Astrocyte (in vitro differentiated cells and primary cell): ENCODE data around the gene ZFTA. TPM values are rescaled to one million over a fixed set of nuclear protein-coding genes. Genes with fewer than 3 reads are reported as not detected.

Experiments used
- DNase-seq: peaks from one replicate; pipeline ENCODE4 v3.0.0-alpha.2; 2010; ENCODE audit warnings: low read depth
- FAIRE-seq: peaks from 2 replicates; lab custom pipeline; 2011; peaks lifted over from hg19 to GRCh38; lab: Jason Lieb, UNC
- H2AFZ ChIP-seq: 2 replicates; pipeline ENCODE4 v1.6.0; 2012; ENCODE audit warnings: low read depth, low read length, inconsistent platforms
- H3K27ac ChIP-seq: 2 replicates; pipeline ENCODE4 v1.5.1; 2011; ENCODE audit warnings: low read depth, low read length, inconsistent platforms
- H3K27me3 ChIP-seq: 2 replicates; pipeline ENCODE4 v1.6.0; 2011; ENCODE audit warnings: low read length, inconsistent platforms; ENCODE audit not compliant: insufficient read depth
- H3K36me3 ChIP-seq: 2 replicates; pipeline ENCODE4 v1.5.1; 2011; ENCODE audit warnings: low read length, inconsistent platforms; ENCODE audit not compliant: insufficient read depth
- H3K4me1 ChIP-seq: 2 replicates; pipeline ENCODE4 v1.5.1; 2011; ENCODE audit warnings: low read length, inconsistent platforms; ENCODE audit not compliant: insufficient read depth
- H3K4me2 ChIP-seq: 2 replicates; pipeline ENCODE4 v1.6.0; 2012; ENCODE audit warnings: low read length, inconsistent platforms
- H3K4me3 ChIP-seq: 2 replicates; pipeline ENCODE4 v1.5.1; 2011; ENCODE audit warnings: low read depth, mild to moderate bottlenecking, low read length, inconsistent platforms; ENCODE audit not compliant: insufficient read depth
- H3K79me2 ChIP-seq: 2 replicates; pipeline ENCODE4 v1.6.0; 2012; ENCODE audit warnings: mild to moderate bottlenecking, low read length, inconsistent platforms; ENCODE audit not compliant: insufficient read depth
- H3K9ac ChIP-seq: 2 replicates; pipeline ENCODE4 v1.6.0; 2012; ENCODE audit warnings: mild to moderate bottlenecking, low read length, inconsistent platforms
- H3K9me3 ChIP-seq: 2 replicates; pipeline ENCODE4 v1.5.1; 2012; ENCODE audit warnings: low read depth, mild to moderate bottlenecking, low read length, inconsistent platforms; ENCODE audit not compliant: insufficient read depth
- H4K20me1 ChIP-seq: 2 replicates; pipeline ENCODE4 v1.6.0; 2012; ENCODE audit warnings: low read length, inconsistent platforms; ENCODE audit not compliant: insufficient read depth
- H3K27ac Mint-ChIP-seq: one replicate; pipeline ENCODE4 v1.8.0; 2021; ENCODE audit warnings: mild to moderate bottlenecking, mixed read lengths; ENCODE audit not compliant: unreplicated experiment
- H3K27me3 Mint-ChIP-seq: one replicate; pipeline ENCODE4 v1.8.0; 2021; ENCODE audit warnings: low read depth, mixed read lengths; ENCODE audit not compliant: unreplicated experiment
- H3K36me3 Mint-ChIP-seq: one replicate; pipeline ENCODE4 v1.8.0; 2021; ENCODE audit warnings: low read depth, mixed read lengths; ENCODE audit not compliant: unreplicated experiment
- H3K4me1 Mint-ChIP-seq: one replicate; pipeline ENCODE4 v1.8.0; 2021; ENCODE audit warnings: low read depth, mixed read lengths; ENCODE audit not compliant: unreplicated experiment
- H3K4me3 Mint-ChIP-seq: one replicate; pipeline ENCODE4 v1.8.0; 2021; ENCODE audit warnings: mild to moderate bottlenecking, moderate library complexity, mixed read lengths; ENCODE audit not compliant: unreplicated experiment
- H3K9me3 Mint-ChIP-seq: one replicate; pipeline ENCODE4 v1.8.0; 2021; ENCODE audit warnings: mild to moderate bottlenecking, mixed read lengths; ENCODE audit not compliant: unreplicated experiment
- EZH2 ChIP-seq: IDR thresholded peaks from 2 replicates; pipeline ENCODE4 v1.6.1; 2012; ENCODE audit warnings: mild to moderate bottlenecking, low read length, inconsistent platforms; ENCODE audit not compliant: insufficient read depth
- total RNA-seq: library from RNA; stranded (reverse); gene quantifications from 2 replicates; pipeline ENCODE4 v1.2.1, GENCODE V29; 2021
- TF ChIP-seq, protein P1 (sequence below): IDR thresholded peaks from 2 replicates; pipeline ENCODE4 v1.5.1; 2011; ENCODE audit warnings: low read depth, mild to moderate bottlenecking, inconsistent platforms, low read length, moderate library complexity; ENCODE audit not compliant: insufficient read depth

Gene ZFTA
- total RNA-seq, 1 donor from 2014 or later, result 31.2 TPM

DNA sequence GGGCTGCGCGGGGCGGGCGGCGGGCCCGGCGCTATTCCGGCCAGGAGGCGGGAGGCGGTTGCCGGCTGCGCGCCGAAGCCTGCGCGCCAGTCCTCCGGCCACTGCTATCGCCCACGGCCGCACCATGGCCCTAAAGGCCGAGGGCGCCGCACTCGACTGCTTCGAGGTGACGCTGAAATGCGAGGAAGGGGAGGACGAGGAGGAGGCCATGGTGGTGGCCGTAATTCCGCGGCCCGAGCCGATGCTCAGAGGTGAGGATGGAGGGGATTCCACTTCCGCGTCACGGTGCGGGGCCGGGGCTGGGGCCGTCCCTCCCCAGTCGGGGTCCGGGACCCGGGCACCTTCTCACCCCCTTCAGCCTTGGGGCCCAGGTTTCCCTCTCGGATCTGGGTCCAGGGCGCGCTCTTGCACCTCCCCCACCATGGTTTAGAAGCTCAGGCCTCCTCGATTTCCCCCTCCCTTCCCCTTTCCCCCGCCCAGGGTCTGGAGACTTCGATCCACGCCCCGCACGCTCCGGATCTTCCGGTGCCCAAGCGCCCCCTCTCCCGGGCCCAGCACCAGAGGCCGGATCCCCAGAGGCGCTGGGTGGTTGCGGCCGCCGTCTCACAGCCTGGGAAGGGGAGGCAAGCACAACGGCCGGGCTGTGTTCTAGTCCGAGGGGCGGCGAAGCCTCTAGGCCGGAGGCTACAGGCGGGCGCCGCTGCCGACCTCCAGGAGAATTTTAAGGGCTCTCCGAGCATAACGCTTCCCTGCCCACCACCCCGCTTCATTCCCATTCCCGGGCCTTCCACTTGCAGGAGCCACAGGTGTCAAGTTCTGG, 45.2 kb upstream of the ZFTA start:
- peak overlapping the region; percentile 65 for H3K27ac ChIP-seq
- no peak for FAIRE-seq
- peaks cover 49% of the 10 kb centered on the region for H4K20me1 ChIP-seq
- TF ChIP-seq EZH2, result no peak
- TF ChIP-seq, protein P1, sequence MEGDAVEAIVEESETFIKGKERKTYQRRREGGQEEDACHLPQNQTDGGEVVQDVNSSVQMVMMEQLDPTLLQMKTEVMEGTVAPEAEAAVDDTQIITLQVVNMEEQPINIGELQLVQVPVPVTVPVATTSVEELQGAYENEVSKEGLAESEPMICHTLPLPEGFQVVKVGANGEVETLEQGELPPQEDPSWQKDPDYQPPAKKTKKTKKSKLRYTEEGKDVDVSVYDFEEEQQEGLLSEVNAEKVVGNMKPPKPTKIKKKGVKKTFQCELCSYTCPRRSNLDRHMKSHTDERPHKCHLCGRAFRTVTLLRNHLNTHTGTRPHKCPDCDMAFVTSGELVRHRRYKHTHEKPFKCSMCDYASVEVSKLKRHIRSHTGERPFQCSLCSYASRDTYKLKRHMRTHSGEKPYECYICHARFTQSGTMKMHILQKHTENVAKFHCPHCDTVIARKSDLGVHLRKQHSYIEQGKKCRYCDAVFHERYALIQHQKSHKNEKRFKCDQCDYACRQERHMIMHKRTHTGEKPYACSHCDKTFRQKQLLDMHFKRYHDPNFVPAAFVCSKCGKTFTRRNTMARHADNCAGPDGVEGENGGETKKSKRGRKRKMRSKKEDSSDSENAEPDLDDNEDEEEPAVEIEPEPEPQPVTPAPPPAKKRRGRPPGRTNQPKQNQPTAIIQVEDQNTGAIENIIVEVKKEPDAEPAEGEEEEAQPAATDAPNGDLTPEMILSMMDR, result no peak
- H3K79me2 ChIP-seq, result peaks cover 49% of the 10 kb centered on the region
- no peaks in the 10 kb centered on the region for H3K9me3 ChIP-seq
- H3K9me3 Mint-ChIP-seq, result no peaks in the 10 kb centered on the region
- H3K9ac ChIP-seq, result peak overlapping the region; percentile 97
- H3K27me3 ChIP-seq, result no peaks in the 10 kb centered on the region
- peaks cover 9% of the 10 kb centered on the region for H3K36me3 Mint-ChIP-seq
- peak overlapping the region; percentile 82 for H3K4me3 ChIP-seq
- peaks cover 15% of the 10 kb centered on the region for H3K4me1 Mint-ChIP-seq
- H3K4me1 ChIP-seq, result peaks cover 16% of the 10 kb centered on the region
- peaks cover 10% of the 10 kb centered on the region for H3K36me3 ChIP-seq
- H3K27ac Mint-ChIP-seq, result peak overlapping the region; percentile 34
- H3K4me2 ChIP-seq, result peak overlapping the region; percentile 98
- peak overlapping the region; percentile 93 for H3K4me3 Mint-ChIP-seq
- peaks cover 1% of the 10 kb centered on the region for H3K27me3 Mint-ChIP-seq
- peak; percentile 46 for DNase-seq
- H2AFZ ChIP-seq, result peak overlapping the region; percentile 89

DNA sequence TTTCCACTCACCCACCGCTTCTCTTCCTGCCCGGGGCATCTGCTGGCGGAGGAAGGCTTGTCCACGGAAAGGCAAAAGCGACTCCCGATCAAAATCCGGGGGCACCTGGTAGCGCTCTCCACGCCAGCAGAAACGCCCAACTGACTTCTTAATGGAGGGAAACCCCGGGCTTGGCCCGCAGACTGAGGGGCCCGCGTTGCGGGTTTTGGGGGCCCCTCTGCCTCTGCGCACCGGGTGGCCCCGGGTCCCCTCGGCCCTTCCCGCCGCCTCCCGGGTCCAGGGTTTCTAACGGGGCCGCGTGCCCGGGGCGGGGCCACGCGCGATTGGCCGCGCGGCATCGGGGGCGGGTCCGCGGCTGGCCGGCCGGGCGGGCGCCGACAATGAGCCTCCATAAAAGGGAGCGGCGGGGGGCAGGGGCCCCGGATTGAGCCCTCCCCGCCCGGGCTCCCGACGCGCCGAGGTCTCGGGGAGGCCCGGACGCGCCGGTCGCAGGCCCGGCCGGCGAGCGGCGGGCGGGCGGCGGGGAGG, 44.5 kb upstream of the ZFTA start, which contains the start of gene SPINDOC:
Gene SPINDOC, plus strand, starts transcription at position 422 of the 528 bp plus-strand sequence. CDS start 231 bp downstream, outside the sequence.
- peaks cover 16% of the 10 kb centered on the region for H3K4me1 ChIP-seq
- H2AFZ ChIP-seq, result peak within 1 kb of the TSS; percentile 93
- DNase-seq (peak; percentile 23), FAIRE-seq (no peak)
- peak within 1 kb of the TSS; percentile 97 for H3K9ac ChIP-seq
- no peaks in the 10 kb centered on the region for H3K27me3 ChIP-seq
- peak within 1 kb of the TSS; percentile 65 for H3K27ac ChIP-seq
- Mint-ChIP-seq H3K9me3 (no peaks in the 10 kb centered on the region), H3K36me3 (peaks cover 9% of the 10 kb centered on the region), H3K4me1 (peaks cover 15% of the 10 kb centered on the region), H3K27me3 (peaks cover 1% of the 10 kb centered on the region), H3K4me3 (peak within 1 kb of the TSS; percentile 93), H3K27ac (peak within 1 kb of the TSS; percentile 34)
- H3K4me2 ChIP-seq, result peak within 1 kb of the TSS; percentile 98
- peak within 1 kb of the TSS; percentile 82 for H3K4me3 ChIP-seq
- H3K36me3 ChIP-seq, result peaks cover 7% of the 10 kb centered on the region
- H4K20me1 ChIP-seq, result peaks cover 43% of the 10 kb centered on the region
- peaks cover 47% of the 10 kb centered on the region for H3K79me2 ChIP-seq
- no peak for TF ChIP-seq EZH2
- TF ChIP-seq, protein P1, result no peak
- no peaks in the 10 kb centered on the region for H3K9me3 ChIP-seq
